ENCODE measurements around the gene LIPC.

The LIPC gene

DNA sequence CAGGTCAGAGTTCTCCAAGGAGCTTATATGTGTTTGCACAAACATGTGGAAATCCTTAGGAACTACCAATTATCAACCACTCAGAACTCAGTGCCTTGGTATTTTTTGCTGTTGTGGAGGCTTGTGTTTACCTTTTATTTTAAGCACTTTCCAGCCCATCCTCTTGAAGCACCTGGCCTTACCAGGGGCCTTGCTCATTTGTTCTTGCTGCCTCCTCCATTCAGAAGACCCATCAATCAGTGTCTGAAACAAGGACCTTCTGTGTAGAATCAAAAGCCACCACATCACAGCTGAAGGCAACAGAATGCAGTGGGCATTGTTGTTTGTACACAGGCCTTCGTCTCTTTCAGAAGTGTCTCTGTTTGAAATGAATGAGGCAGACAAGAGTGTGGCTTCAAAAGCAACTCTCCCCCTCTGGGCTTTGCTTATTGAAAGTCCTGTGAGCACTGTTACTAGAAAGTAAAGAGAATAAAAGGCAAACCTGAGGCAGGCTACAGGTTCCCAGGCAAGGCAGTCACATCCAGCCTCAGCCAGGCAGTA, 24.5 kb upstream of the LIPC start:
- no peak for DNase-seq

DNA sequence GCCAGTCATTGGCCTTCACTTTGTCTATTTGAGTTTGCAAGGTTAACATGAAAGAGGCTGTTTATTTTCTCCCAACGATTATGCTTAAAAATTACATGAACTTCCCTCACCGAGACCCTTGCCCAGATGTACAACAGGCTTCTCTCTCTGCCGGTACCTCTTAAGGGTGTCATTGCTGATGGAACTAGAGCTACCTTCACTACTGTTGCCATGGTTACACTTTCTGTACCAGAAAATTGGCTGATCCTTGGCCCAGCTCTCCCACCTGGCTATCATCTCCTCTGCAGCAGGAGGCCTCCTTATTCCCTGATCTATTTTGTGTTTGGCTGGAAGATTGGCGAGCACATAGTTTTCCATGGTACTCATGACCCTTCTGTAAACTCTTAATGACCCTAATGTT, 24.0 kb upstream of the LIPC start:
- no peak for DNase-seq

DNA sequence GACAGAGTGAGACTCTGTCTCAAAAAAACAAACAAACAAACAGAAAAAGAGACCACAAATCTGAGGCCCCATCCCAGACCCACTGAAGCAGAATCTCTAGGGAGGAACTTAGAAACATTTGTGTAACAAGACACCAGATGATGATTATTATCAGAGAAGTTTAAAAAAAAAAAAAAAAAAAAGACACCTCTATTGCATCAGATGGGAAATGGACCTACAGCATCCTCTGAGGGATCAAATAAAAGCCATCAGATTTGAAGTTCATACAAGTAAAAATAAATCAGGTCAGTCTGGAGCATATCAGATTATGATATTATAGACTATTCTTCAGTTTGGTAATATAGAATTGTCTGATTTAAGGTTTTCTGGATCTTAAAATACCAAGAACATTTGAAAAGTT, 21.9 kb upstream of the LIPC start:
- DNase-seq, result no peak

DNA sequence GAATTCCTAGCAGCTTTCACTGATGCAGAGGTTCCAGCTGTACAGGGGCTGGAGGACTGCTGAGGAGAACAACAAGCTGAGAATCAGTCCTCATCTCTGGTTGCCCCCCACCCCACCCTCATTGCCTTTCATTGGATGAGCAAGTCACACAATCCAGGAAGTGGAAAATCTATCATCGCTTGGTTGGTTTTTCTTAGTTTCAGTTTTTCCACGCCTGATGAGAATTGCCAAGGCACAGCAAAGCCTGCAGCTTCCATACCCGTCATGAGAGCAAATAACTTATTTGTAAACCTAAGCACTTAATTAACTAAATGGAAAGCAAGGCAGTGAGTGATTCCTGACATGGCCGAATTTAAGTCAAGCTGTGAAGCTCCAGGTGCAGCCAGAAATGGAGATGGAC, 21.4 kb upstream of the LIPC start:
- peak; percentile 9 to 51 for DNase-seq

DNA sequence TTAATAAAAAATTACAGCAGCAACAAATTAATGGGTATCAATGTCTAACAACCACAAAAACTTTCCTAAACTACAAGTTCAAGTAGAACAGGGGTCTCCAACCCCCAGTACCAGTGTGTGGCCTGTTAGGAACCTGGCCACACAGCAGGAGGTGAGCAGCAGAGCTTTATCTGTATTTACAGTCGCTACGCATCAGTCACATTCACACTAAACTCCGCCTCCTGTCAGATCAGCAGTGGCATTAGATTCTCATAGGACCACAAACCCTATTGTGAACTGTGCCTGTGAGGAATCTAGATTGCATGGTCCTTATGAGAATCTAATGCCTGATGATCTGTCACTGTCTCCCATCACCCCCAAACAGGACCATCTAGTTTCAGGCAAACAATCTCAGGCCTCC, 18.5 kb upstream of the LIPC start:
- DNase-seq, result no peak

DNA sequence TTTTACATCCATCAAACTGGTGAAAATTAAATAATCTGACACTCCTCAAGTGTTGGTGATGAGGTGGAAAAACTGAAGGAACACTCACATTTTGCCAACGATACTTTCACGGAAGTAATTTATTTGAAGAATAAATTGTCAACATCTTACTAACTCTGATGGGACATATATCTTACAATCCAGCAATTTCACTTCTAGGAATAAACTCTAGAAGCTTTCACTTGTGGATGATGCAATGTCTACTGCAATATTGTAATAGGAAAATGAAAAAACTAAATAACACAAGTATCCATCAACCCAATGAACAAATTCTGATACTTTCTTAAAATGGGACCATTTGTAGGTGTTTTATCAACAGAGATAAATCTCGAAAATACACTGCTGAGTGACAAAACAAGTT, 16.2 kb upstream of the LIPC start:
- no peak for DNase-seq

DNA sequence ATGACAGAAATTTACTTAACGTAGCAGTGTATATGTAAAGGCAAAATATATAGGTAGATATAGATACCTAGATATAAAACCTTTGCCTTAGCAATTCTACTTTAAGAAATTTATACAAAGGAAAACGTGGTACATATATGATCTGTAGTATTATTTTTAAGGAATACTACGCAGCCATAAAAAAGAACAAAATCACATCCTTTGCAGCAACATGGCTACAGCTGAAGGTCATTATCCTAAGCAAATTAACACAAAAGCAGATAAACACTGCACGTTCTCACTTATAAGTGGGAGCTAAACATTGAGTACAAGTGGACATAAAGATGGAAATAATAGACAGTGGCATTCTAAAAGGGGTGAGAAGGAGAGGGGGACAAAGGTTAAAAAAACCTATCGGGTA, 14.8 kb upstream of the LIPC start:
- no peak for DNase-seq

DNA sequence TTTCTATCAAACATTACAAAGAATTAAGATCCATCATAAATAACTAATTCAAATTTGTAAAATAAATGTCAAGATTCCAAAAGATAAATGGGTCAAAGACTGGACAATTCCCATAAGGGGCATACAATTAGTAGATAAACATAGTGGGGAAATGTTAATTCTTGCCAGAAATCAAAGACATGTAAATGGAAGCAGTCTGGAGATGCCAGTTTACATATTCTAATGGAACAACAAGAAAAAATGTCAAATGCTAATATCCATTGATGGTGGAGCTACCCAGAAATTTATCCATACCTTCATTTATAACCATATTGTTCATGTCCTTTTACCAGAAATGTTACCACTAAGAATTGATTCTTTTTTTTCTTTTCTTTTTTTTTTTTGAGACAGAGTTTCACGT, 13.7 kb upstream of the LIPC start:
- no peak for DNase-seq

DNA sequence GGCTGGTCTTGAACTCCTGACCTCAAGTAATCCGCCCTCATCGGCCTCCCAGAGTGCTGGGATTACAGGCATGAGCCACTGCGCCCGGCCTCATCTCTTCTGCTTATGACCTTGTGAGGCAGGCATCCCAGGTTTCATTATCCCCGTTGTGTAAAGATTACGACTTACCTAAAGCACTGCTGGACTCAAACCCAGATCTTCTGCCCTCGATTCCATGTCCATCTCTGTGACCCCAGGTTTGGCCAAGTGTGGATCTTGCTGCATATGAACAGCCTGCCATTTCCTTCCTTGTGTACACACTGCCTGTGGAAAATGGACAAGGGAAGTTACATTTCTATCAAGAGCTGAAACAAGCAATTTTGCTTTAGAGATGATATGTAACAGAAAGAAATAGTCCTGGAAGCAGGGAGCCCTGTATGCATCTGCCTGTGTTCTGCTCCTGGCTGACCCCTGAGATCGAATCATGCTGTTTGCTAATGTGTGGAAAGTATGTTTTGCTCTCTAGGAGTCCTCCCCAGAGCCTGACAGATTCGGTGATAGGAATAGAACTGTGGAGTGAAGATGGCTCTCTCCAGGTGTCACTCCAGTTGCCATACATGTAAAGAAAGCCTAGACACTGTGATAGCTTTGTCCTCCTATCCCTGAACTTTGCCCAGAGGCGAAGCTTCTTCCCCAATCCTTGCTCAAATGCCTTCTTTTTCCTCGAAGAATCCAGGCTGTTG, 11.8 kb upstream of the LIPC start:
- DNase-seq, result no peak

DNA sequence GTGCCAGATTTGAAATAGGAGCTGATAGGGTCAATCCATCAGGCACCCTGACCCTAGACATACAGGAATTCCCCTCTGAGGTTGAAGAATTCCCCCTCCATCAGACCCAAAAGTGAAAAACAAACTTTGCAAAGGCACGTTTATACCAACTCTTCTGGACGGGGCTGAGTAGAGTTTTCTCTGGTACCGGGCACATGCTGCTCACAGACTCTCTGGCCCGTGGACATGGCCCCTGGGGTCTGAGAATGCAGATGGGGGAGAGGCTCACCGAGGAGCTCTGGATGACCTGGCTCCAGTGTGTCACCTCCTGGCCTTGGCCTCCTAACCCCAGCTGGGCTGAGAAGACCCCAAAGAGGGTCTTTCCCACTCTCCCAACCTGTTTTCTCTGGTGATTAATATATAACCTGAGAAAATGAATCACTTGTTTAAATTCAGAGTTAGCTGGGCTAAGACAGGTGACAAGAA, 11.2 kb upstream of the LIPC start:
- DNase-seq, result no peak

DNA sequence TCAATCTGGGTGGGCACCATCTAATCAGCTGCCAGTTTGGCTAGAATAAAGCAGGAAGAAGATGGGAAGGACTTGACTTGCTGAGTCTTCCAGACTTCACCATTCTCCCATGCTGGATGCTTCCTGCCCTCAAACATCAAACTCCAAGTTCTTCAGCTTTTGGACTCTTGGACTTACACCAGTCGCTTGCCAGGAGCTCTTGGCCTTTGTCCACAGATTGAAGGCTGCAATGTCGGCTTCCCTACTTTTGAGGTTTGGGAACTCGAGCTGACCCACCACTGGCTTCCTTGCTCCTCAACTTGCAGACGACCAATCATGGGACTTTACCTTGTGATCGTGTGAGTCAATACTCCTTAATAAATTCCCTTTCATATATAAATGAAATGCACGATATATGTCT, 8.6 kb upstream of the LIPC start:
- no peak for DNase-seq

DNA sequence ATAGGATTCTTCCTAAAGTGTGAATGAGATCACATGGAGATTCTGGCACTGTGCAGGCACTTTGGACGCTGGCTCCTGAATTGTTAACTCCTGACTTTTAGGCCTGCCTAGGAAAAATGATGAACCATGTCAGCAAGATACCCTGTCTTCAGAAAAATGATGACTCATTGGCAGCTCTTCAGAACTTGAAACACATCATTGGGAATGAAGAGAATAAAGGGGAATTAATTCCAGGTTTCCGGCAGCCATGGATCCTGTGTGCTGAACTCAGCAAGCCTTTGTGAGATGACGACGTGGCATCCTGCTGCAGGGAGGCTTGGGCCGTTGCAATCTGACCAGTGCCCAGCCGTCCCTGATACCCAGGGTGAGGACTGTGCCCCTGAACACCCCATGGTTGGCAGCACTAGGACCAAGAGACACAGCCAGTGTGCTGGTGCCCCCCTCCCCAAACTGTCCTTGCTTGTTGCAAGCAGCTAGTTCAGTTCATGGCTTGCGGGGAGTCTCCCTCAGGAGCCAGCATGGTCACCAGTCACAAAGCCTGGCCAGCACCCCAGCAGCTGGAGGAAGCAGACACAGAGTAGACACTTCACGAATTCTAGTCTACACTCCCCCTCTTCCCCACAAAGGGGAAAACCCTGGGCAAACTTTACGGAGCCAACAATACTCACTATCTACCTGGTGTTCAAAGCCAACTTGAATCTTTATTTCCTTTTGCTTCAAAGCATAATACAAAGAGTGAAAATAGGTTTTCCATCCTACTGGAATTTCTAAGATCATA, 7.8 kb upstream of the LIPC start:
- DNase-seq, result no peak

DNA sequence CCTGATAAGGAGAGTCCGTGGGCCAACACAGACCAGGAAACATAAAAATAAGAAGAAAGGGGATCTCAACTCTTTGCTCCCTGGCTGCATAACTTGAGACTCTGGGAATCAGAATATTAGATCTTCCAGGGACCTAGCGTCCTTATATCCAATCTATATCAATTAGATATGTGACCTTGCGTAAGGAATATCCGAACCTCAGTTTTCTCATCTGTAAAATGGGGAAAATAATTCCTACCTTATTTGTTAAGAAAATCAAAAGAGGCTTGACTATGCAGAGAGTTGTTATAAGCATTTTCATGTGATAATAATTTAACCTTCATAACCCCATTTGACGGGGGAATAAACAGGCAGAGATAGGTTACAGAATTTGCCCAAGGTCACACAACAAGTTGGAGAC, 7.1 kb upstream of the LIPC start:
- no peak for DNase-seq

DNA sequence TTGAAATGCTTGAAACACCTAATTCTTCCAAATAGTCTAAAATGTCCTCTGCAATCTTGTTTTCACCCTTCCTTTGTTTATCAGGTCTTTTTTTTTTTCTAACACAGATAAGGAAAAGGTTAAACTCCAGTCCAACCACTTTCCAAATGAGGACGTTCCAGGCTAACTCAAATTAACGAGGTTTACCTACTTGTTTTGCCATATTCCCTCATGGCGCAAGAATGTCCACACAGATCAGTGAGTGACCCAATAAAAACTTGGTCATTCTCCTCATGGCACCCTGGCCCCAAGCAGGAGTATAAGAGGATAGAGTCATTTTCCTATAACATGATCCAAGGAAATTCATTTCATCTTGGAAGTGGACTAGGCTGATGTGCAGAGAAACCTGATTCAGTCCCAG, 6.6 kb upstream of the LIPC start:
- DNase-seq, result no peak

DNA sequence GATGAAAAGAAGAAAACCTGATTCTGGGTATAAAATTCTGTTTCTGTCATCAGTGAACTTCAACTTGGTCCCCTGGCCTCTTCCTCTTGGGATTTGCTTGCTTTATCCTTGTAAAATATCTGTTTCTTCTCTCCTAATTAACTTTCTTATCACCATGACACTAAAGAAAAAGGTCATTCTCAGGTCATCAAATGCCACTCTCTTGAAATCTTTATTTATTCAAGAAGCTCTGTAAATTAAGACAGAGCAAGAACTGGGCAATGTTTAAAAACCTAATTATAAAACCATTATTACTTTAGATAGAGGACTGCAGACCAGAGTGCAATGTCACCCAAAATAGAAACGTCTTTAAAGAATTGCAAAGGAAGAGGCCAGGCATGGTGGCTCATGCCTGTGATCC, 6.0 kb upstream of the LIPC start:
- no peak for DNase-seq

DNA sequence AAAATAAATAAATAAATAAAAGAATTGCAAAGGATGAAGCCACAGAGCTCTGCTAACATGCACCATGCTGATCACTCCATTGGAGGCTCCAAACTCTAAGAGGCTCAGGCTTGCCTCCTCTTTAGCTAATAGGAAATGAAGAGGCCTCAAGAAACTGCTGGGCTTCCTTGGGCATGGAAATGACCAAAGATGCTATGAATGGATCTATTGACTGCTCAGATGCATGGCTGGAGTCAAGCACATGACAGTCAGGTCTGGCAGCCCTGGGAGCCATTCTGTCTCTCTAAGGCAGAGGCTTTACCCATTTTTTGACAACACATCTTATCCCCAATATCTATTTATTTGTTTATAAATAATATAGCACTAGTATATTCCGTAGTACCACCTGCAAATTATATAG, 5.3 kb upstream of the LIPC start:
- DNase-seq, result no peak

DNA sequence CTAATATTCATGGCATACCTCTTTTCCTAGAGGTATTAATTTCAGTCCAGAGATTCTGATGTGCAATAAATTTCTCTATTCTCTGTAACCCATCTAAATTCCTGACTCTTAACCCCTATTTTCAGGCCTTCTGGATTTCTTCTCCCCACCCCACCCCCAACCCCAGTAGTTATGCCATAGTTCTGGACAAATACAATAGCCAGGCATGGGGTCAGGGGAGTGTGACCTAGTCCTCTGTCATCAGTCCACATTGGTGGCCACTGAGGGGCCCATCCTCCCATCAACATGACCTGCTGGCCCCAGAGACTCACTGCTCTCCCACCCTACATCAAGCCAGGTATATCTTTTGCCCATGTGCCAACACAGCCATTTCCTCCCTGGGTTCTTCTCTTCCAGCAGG, 3.8 kb upstream of the LIPC start:
- DNase-seq, result no peak

DNA sequence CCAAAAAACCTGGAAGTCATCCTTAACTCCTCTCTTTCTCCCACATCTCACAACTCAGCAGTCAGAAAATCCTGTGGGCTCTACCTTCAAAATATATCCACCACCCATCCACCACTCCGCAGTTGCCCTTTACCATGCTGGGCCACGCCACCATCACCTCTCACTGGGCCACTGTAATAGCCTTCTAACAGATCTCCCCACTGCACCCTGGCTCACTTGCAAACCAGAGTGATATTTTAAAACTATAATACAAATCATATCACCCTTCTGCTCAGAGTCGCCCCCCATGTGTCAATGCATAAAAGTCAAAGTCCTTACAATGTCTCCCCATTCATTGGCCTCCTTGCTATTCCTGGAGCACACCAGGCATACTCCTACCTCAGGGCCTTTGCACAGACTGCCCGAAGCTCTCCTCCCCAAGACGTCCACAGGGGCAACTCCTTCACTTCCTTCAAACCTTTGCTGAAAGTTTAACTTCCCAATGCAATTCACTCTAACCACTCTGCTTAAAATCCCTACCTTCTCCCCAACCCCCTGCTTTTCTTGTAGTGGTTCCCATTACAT, 1.5 kb upstream of the LIPC start:
- no peak for DNase-seq

DNA sequence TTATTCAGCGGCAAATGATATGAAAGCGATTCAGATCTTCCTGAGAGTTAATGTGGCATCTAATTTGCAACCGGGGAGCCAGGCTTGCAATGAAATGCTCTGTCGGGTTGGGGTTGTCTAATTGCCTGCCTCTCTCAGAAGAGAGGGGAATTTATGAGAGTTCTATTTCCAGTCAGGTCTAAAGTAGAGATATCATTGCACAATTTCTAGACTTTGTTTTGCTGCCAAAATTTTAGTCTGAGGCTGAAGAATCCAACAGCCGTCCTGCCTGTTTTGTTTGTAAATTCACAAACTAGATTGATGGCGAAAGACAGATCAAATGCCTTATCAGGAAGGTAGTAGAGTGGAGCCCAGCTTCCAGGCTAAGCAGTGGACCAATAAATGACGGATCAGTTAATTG, 610 bp downstream of the LIPC start:
- no peak for DNase-seq

DNA sequence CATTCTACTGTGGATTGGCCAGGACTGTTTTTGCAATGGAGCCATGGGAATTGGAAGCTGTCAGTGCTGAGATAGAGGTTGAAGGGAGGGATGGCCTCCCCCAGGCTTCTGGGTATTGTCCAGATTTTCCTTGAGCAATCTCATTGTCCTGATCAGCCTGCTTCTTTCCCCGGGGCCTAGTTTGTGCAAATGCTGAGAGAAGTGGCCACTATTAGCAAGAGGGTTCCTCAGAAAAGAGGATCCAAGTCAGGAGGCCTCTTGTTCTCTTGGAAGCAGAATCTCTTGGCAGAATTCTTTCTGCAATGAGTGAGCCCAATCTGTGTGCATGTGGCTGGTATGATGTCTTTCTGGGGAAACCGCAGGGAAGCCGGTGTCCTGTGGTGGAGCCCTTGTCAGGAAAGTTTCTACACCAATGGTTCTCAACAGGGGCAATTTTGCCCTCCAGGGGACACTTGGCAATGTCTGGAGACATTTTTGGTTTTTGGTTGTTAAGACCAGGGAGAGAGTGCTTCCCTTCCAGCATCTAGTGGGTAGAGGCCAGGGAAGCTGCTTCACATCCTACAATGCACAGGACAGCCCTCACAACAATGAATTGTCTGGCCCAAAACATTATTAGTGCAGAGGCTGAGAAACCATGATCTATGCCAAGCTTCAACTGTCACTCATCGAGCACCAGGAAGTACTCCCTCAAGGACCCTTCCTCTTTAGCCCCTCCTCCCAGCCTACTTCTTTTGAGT, 2.0 kb downstream of the LIPC start:
- no peak for DNase-seq

DNA sequence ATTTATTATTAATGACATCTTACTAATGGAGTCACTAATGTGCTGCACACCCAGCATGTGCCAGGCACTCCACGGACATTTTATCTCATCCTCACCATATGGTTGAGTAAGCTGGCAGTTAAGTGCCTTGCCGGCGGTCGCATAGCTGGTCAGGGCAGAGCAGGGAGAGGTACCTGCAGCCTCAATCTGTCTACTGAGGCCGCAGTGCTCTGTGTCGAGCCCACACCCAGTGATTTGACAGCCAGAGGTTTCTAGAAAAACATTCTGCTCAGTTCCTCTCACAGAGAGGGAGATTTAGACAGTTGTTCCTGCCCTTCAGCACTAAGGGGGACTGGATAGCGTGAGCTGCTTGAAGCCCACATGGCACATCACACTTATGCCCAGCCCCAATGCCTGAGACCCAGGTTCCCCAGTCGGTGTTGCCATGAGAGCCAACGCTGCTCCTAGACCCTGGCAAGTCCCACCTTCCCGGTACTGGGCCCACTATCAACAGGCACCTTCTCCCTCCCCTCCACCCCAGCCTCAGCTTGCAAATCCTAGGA, 2.6 kb downstream of the LIPC start:
- DNase-seq, result no peak

DNA sequence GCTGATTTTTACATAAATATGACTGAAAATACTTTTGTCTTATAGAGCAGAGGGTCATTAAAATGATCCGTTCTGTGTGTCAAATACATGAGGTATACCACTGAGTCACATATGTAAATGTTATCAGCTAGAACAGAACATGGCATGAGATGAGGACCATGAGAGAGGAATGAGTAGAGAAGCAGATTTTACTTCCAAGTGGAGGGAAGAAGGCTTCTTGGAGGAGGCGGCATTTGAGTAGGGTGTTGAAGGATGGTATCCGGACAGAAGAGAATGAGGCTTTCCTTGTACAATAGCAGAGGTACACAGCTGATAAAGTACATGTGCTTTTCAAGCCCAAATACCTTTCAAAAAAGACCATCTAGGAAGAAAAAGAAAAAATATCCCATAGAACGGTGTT, 4.8 kb downstream of the LIPC start:
- DNase-seq, result no peak

DNA sequence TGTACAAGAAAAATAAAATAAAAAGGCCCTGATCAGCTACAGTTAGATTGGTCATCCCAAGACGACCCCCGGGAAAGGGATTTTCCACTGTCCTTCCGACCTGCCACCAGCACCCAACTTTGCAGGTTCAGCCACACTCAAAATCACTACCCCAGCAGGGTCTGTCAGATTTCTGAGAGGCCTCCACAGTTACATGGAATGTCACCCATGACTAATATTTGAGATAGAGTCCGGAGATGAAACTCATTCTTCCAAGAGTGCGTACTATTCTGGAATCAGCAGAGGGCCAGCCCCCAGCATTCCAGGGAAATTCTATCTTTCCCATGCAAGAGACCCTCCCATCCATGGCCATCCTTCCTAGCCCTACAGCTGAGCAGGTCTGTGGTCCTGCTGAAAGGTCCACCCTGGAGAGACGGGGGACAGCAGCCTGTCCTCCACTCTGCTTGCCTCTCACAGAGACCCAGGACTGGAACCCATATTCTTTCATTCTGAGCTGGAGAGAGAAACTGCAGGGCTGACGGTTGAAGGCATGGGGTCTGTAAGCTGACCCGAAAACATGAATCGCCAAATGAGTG, 5.8 kb downstream of the LIPC start:
- no peak for DNase-seq

All from stimulated activated CD4-positive, alpha-beta T cell treated with anti-CD3 and anti-CD28 coated beads, Interleukin-4, amount 100 ng/mL, for 4 hours (primary cell).